ENCODE results near the gene CCM2L. TPM values are rescaled to one million over a fixed set of nuclear protein-coding genes. Genes with fewer than 3 reads are reported as not detected.

CCM2L gene
- total and polyA plus RNA-seq, 2 of the 8 experiments (the other 6 are each of a cell fraction or from before 2014, with no cell fraction given), result 5.5 to 15.8 TPM

DNA sequence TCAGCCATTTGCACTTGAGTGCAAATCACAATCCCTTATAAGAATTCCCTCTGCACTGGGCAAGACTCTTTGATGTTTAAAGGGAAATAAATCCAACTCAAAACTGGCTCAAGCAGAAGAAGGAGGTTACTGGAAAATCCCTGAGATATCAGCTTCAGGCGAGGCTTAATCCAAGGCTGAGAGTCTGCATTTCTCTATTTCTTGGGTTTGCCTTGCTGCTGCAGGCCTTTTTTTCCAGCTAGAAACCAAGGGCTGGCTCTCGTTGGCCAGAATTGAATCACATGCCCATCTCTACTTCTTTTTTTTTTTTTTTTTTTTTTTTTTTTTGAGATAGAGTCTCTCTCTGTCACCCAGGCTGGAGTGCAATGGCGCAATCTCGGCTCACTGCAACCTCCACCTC, 53.5 kb downstream of the CCM2L start:
- FAIRE-seq (no peak), DNase-seq (ENCODE audit: low read depth in 1 of 2, low spot score in 2 of 2) (no peak)
- POLR2A ChIA-PET (ENCODE audit: partially characterized antibody), result no interaction called here

More for the DNA sequence above, 53.5 kb downstream of the CCM2L start:
- Histone ChIP-seq H3K23ac (ENCODE audit: insufficient read length) (no peak overlapping the region), H3K36me3 (ENCODE audit: control insufficient read depth in 2 of 4, insufficient read depth in 4 of 4, low read length in 3 of 4) (no peaks in the 10 kb centered on the region), H3K4me2 (ENCODE audit: insufficient read depth in 1 of 2, low read depth in 2 of 2, low read length in 2 of 2) (no peak overlapping the region), H3K27ac (ENCODE audit: low read depth, low read length) (no peak overlapping the region), H3K4me3 (ENCODE audit: extremely low read depth in 1 of 4, insufficient read depth in 2 of 4, low read depth in 3 of 4, low read length in 4 of 4) (no peak overlapping the region), H3K9me3 (ENCODE audit: insufficient read depth in 2 of 2, low read depth in 1 of 2, low read length in 1 of 2) (no peaks in the 10 kb centered on the region), H3K27me3 (replicated peaks in 1 of 4; ENCODE audit: control insufficient read depth in 3 of 4, extremely low read depth in 1 of 4, insufficient read depth in 3 of 4, low read length in 3 of 4) (peaks cover 0 to 2% (median under 1%) of the 10 kb centered on the region in 4 experiments; a peak in 2 of 7 replicates), H4K5ac (ENCODE audit: insufficient read length, low read depth, low read length) (no peak overlapping the region), H2BK15ac (ENCODE audit: low read length) (no peak overlapping the region), H2AK5ac (ENCODE audit: low read depth, low read length) (no peak overlapping the region), H4K8ac (ENCODE audit: extremely low read depth, insufficient read depth, low read length) (no peak overlapping the region), H4K91ac (replicated peaks; ENCODE audit: insufficient read length, low read length) (no peak overlapping the region), H3K4ac (replicated peaks; ENCODE audit: insufficient read length, low read depth, low read length) (no peak overlapping the region), H3K56ac (replicated peaks; ENCODE audit: insufficient read length, low read depth, low read length) (no peak overlapping the region), H3K9ac (replicated peaks in 1 of 4; ENCODE audit: extremely low read depth in 1 of 4, low read depth in 3 of 4, low read length in 3 of 4) (no peak overlapping the region), H2BK12ac (ENCODE audit: low read depth, low read length) (no peak overlapping the region), H3K14ac (ENCODE audit: insufficient read length) (no peak overlapping the region), H3K23me2 (ENCODE audit: low read depth, low read length) (no peaks in the 10 kb centered on the region), H3K18ac (ENCODE audit: extremely low read depth, low read length) (no peak overlapping the region), H3K4me1 (replicated peaks in 1 of 4; ENCODE audit: control insufficient read depth in 3 of 4, insufficient read depth in 4 of 4, low read length in 3 of 4) (peaks cover 0 to 1% (median 0%) of the 10 kb centered on the region in 4 experiments; a peak in 1 of 7 replicates), H3K79me1 (ENCODE audit: low read depth, low read length) (no peaks in the 10 kb centered on the region), H2BK120ac (replicated peaks; ENCODE audit: low read depth, low read length) (no peak overlapping the region), H2BK20ac (ENCODE audit: low read length) (no peak overlapping the region), H4K20me1 (replicated peaks in 1 of 2; ENCODE audit: control insufficient read depth in 1 of 2, insufficient read depth in 2 of 2, low read length in 2 of 2) (no peaks in the 10 kb centered on the region), H2AFZ (ENCODE audit: low read length) (no peak overlapping the region), H2BK5ac (ENCODE audit: low read depth, low read length) (no peak overlapping the region), H3K79me2 (ENCODE audit: control insufficient read depth in 1 of 2, insufficient read depth in 2 of 2, low read length in 2 of 2) (no peaks in the 10 kb centered on the region)
- CTCF ChIA-PET (ENCODE audit: partially characterized antibody), result interaction anchor here (1.0 to 1.9 kb wide), 3 partner anchors 25 to 241 kb away, joined by 4 to 7 read pairs (median 7); no protein-coding TSS in a partner anchor
- TF ChIP-seq SP1 (IDR thresholded peaks at IDR 0.05; ENCODE audit: low read depth, low read length) (no peak), SIRT6 (IDR thresholded peaks at IDR 0.05; ENCODE audit: low read length) (no peak), BCL11A (IDR thresholded peaks at IDR 0.05; ENCODE audit: low read depth in 2 of 2, low read length in 2 of 2) (no peak), HDAC2 (IDR thresholded peaks at IDR 0.05; ENCODE audit: borderline replicate concordance in 1 of 2, low read depth in 2 of 2, low read length in 2 of 2) (no peak), EZH2 (IDR thresholded peaks at IDR 0.05; ENCODE audit: low read depth, low read length, severe bottlenecking) (no peak), TCF12 (IDR thresholded peaks at IDR 0.05; ENCODE audit: low read depth, low read length) (no peak), CTBP2 (IDR thresholded peaks at IDR 0.05; ENCODE audit: borderline replicate concordance, insufficient read depth, insufficient read length, low read length) (no peak), SRF (IDR thresholded peaks at IDR 0.05; ENCODE audit: low read depth, low read length) (no peak), NANOG (IDR thresholded peaks at IDR 0.05; ENCODE audit: insufficient read depth, low read depth, low read length, poor library complexity, severe bottlenecking) (no peak), ZNF274 (IDR thresholded peaks at IDR 0.05; ENCODE audit: borderline replicate concordance, extremely low read depth, low read length) (no peak), PHF8 (conservative IDR thresholded peaks at IDR 0.05; ENCODE audit: low read depth, low read length) (no peak), ASH2L (IDR thresholded peaks at IDR 0.05; ENCODE audit: low read length) (no peak), NRF1 (IDR thresholded peaks at IDR 0.05; ENCODE audit: low read depth, low read length) (no peak)
- WGBS, 2 experiments (ENCODE audit: extremely low coverage in 1 of 2, insufficient coverage in 1 of 2, insufficient read length in 1 of 2, insufficient replicate concordance in 2 of 2, low coverage in 1 of 2, low lambda C conversion rate in 2 of 2, missing lambda C conversion rate in 1 of 2), result 93% methylated on average over 4 of the region's 4 CpGs; no CpG with 5 or more reads in 1 of the 2 experiments
